Uterus (tissue), 2 donors: ENCODE measurements around the gene DUSP22.

Experiments
- CTCF ChIP-seq, 4 experiments: fragments of 200-600 bp in 2 of 4; fragments of 450-650 bp in 2 of 4; sonication (generic) in 2 of 4; IDR thresholded peaks; one replicate each; pipeline ENCODE4 v1.5.1; 2016 to 2019; ENCODE audit warnings: antibody characterized with exemption in 4 of 4, mild to moderate bottlenecking in 2 of 4, moderate library complexity in 1 of 4
- POLR2A ChIP-seq, 2 donors: fragments of 450-650 bp; IDR thresholded peaks; one replicate each; pipeline ENCODE4 v1.6.1; 2016; ENCODE audit warnings: antibody characterized with exemption in 2 of 2, mild to moderate bottlenecking in 1 of 2, moderate library complexity in 1 of 2

GRCh38 chr6:305371-306206 lies 13.3 kb downstream of the DUSP22 start:
- TF ChIP-seq CTCF (IDR thresholded peaks at IDR 0.05) = no peak
- TF ChIP-seq POLR2A (IDR thresholded peaks at IDR 0.05) = no peak
